HepG2 (cell line): ENCODE data around the gene PDE4D. TPM values are rescaled to one million over a fixed set of nuclear protein-coding genes. Genes with fewer than 3 reads are reported as not detected.

Experiments
- ATAC-seq: fragments of 200-7000 bp; cut with Tn5 transposase; 3 replicates; pipeline ENCODE4 v1.9.1; 2020; ENCODE audit warnings: mild to moderate bottlenecking, moderate library complexity
- BruUV-seq: library from RNA; stranded (reverse); fragments of 400-500 nt; replicated peaks from 2 replicates; lab custom pipeline; 2021; lab: Mats Ljungman, UMichigan
- CTCF ChIA-PET: fragments of 300-600 bp; formaldehyde crosslinking; extraction: SDS; loops from one replicate; lab custom pipeline; 2021; ENCODE audit warnings: low total read pairs, inconsistent platforms, low intra/inter-chr PET ratio; lab: Yijun Ruan, JAX
- POLR2A ChIA-PET: fragments of 350-600 bp; sonication (Branson Sonifier 250); formaldehyde crosslinking; loops from one replicate; lab custom pipeline; 2020; ENCODE audit warnings: antibody characterized with exemption, inconsistent platforms; lab: Yijun Ruan, JAX
- DNase-seq: peaks from one replicate; pipeline ENCODE4 v3.0.0-alpha.2; 2015; ENCODE audit warnings: low spot score
- FAIRE-seq: peaks from 3 replicates; lab custom pipeline; 2011; peaks lifted over from hg19 to GRCh38; lab: Jason Lieb, UNC
- H2AFZ ChIP-seq: one replicate; pipeline ENCODE4 v1.6.1; 2011; ENCODE audit warnings: low read length, inconsistent platforms
- H3K27ac ChIP-seq: fragments of 300-600 bp; 3 replicates; pipeline ENCODE4 v1.8.0; 2011; ENCODE audit warnings: mixed run types, mild to moderate bottlenecking, mixed read lengths, low read length, inconsistent platforms; ENCODE audit not compliant: insufficient read depth; ENCODE audit errors: extremely low read length
- H3K27me3 ChIP-seq, 2 experiments: fragments of 200-600 bp in 1 of 2; 2 replicates in 1 of 2; 3 replicates in 1 of 2; pipeline versions ENCODE4 v1.6.0 to v1.8.0; 2011; ENCODE audit warnings: low read length in 2 of 2, mild to moderate bottlenecking in 2 of 2, moderate library complexity in 2 of 2, inconsistent platforms in 1 of 2; ENCODE audit not compliant: insufficient read depth in 2 of 2, control insufficient read depth in 1 of 2
- H3K36me3 ChIP-seq, 2 experiments: fragments of 200-600 bp in 1 of 2; replicated peaks in 1 of 2; 2 replicates in 1 of 2; 3 replicates in 1 of 2; pipeline versions ENCODE4 v1.5.1 to v1.8.0; 2011; ENCODE audit warnings: low read length in 2 of 2, inconsistent platforms in 1 of 2; ENCODE audit not compliant: insufficient read depth in 2 of 2, control insufficient read depth in 1 of 2
- H3K4me1 ChIP-seq: 2 replicates; pipeline ENCODE4 v1.5.1; 2012; ENCODE audit warnings: low read length, inconsistent platforms; ENCODE audit not compliant: insufficient read depth
- H3K4me2 ChIP-seq: 2 replicates; pipeline ENCODE4 v1.6.0; 2011; ENCODE audit warnings: low read depth, low read length, inconsistent platforms
- H3K4me3 ChIP-seq, 3 experiments: fragments of 200-600 bp in 1 of 3; sonication (generic), shearing (Covaris generic) in 1 of 3; replicated peaks in 1 of 3; 2 replicates each; pipeline ENCODE4 v1.5.1; 2011 to 2016; ENCODE audit warnings: low read length in 3 of 3, inconsistent platforms in 2 of 3, low read depth in 2 of 3, mild to moderate bottlenecking in 2 of 3, control low read depth in 1 of 3, mixed read lengths in 1 of 3; ENCODE audit not compliant: insufficient read depth in 1 of 3
- H3K79me2 ChIP-seq: one replicate; pipeline ENCODE4 v1.6.1; 2011; ENCODE audit warnings: low read length, inconsistent platforms; ENCODE audit not compliant: insufficient read depth
- H3K9ac ChIP-seq: 2 replicates; pipeline ENCODE4 v1.6.0; 2011; ENCODE audit warnings: mild to moderate bottlenecking, low read depth, low read length, inconsistent platforms; ENCODE audit not compliant: insufficient read depth
- H3K9me3 ChIP-seq: 2 replicates; pipeline ENCODE4 v1.5.1; 2012; ENCODE audit warnings: mild to moderate bottlenecking, low read length
- H4K20me1 ChIP-seq: 2 replicates; pipeline ENCODE4 v1.6.0; 2011; ENCODE audit warnings: inconsistent platforms, mild to moderate bottlenecking, low read length, moderate library complexity; ENCODE audit not compliant: insufficient read depth
- GFI1 ChIP-seq: sonication (generic); formaldehyde crosslinking; IDR thresholded peaks from 2 replicates; pipeline ENCODE4 v1.5.0; 2020; ENCODE audit warnings: missing genetic modification reagents, mild to moderate bottlenecking, borderline replicate concordance
- HMG20B ChIP-seq: conservative IDR thresholded peaks from 2 replicates; pipeline ENCODE4 v1.6.1; 2016; ENCODE audit warnings: missing genetic modification reagents, missing compliant biosample characterization
- NAIF1 ChIP-seq: sonication (generic); formaldehyde crosslinking; IDR thresholded peaks from 2 replicates; pipeline ENCODE4 v1.5.0; 2020; ENCODE audit warnings: mild to moderate bottlenecking, missing genetic modification reagents, borderline replicate concordance
- TEAD3 ChIP-seq: optimal IDR thresholded peaks from 2 replicates; pipeline ENCODE3; 2016; ENCODE audit warnings: borderline replicate concordance
- ZC3H4 ChIP-seq: sonication (generic); formaldehyde crosslinking; IDR thresholded peaks from 2 replicates; pipeline ENCODE4 v1.4.0; 2020; ENCODE audit warnings: missing genetic modification reagents, borderline replicate concordance
- ZNF225 ChIP-seq: sonication (generic); formaldehyde crosslinking; IDR thresholded peaks from 2 replicates; pipeline ENCODE4 v1.4.0; 2020; ENCODE audit warnings: mild to moderate bottlenecking, missing genetic modification reagents
- ZNF343 ChIP-seq: sonication (generic); formaldehyde crosslinking; IDR thresholded peaks from 2 replicates; pipeline ENCODE4 v1.4.0; 2020; ENCODE audit warnings: mild to moderate bottlenecking, missing genetic modification reagents
- ZNF530 ChIP-seq: sonication (generic); formaldehyde crosslinking; IDR thresholded peaks from 2 replicates; pipeline ENCODE4 v1.5.0; 2020; ENCODE audit warnings: low read depth, mild to moderate bottlenecking, missing genetic modification reagents
- whole genome bisulfite sequencing: methylation state at CpG from one replicate; pipeline ENCODE4 v1.1.6; 2017; ENCODE audit warnings: low lambda C conversion rate; 5-methylcytosine and 5-hydroxymethylcytosine counted together
- in situ Hi-C: cut with HindIII; loops from 2 replicates; pipeline ENCODE4 v1.10.0; 2017; ENCODE audit warnings: low pct_unique_long_range_greater_than_20kb; ENCODE audit not compliant: extremely low pct_ligation_motif_present
- intact Hi-C: fragments of 100-400 bp; cut with micrococcal nuclease; formaldehyde crosslinking; loops from one replicate; pipeline ENCODE4 v1.10.0; 2022; ENCODE audit not compliant: unreplicated experiment
- polyA plus RNA-seq, 8 experiments: library from polyadenylated mRNA; depleted of rRNA in 3 of 8; stranded (reverse) in 7 of 8; unstranded in 1 of 8; fragments of >200 nt; fragmentation: Illumina TruSeq in 4 of 8; extraction: Trizol in 4 of 8; gene quantifications; 2 replicates each; pipeline versions ENCODE4 v1.2.1 to v1.2.3, GENCODE V29; 2011 to 2016; ENCODE audit warnings: low read depth in 4 of 8, missing spikeins in 1 of 8, mixed read lengths in 1 of 8; ENCODE audit not compliant: insufficient read depth in 1 of 8
- total RNA-seq, 5 experiments: library from RNA; depleted of rRNA; stranded (reverse); fragments of >200 nt; fragmentation: Illumina TruSeq; extraction: Trizol; gene quantifications; 2 replicates each; pipeline ENCODE4 v1.2.3, GENCODE V29; 2016; ENCODE audit warnings: low read depth in 1 of 5
- TF ChIP-seq, protein P1 (sequence below): sonication (generic); formaldehyde crosslinking; IDR thresholded peaks from 2 replicates; pipeline ENCODE4 v1.4.0; 2020; ENCODE audit warnings: low read depth, missing genetic modification reagents

PDE4D gene
- total and polyA plus RNA-seq, 2 of the 13 experiments (the other 11 are each of a cell fraction or from before 2014, with no cell fraction given) = 7.0 to 12.2 TPM

DNA sequence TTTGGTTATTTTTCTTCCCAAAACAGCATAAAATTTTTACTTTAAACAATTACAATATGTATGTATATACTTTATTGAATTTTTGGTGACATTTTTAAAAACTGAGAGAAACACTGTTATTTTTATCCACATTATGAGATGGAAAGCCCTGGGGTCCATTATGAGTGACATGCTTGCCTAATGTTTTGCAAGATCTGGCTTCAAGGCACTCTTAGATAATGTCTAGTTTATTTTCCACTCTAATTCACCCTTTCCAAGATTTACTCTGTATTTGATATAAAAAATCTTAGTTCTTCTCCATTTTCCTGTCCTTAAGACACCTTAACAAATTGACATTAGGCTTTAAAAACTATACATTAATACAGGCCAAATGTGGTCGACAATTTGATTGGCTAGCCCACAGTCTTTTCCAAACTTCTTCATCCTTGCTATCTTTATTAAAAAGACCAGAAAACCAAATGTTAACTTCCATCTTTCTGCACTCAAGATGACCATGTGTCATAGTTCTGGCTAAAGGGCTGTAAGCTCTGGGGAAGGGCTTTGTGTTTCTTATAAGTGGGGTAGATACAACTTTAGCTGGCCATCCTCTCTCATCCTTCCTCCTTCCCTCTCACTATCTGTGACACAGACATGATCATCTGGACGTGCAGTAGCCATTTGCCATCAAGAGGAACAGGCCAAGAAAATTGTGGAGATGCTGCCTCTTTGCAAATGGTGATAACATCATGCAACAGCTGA is 561.1 kb downstream of the PDE4D start:
- Histone ChIP-seq H3K4me1 (no peaks in the 10 kb centered on the region), H3K9ac (no peak overlapping the region), H3K27me3 (no peaks in the 10 kb centered on the region), H4K20me1 (no peaks in the 10 kb centered on the region), H3K36me3 (no peaks in the 10 kb centered on the region), H3K27ac (no peak overlapping the region), H3K4me2 (no peak overlapping the region), H3K4me3 (no peak overlapping the region), H3K79me2 (no peaks in the 10 kb centered on the region), H3K9me3 (no peaks in the 10 kb centered on the region), H2AFZ (no peak overlapping the region)
- DNase-seq = no peak
- ChIA-PET CTCF (no interaction called here), POLR2A (no interaction called here)
- ATAC-seq = no peak
- BruUV-seq = no TSS peak
- no peak for FAIRE-seq
- intact Hi-C loops (no loop called here), in situ Hi-C loops (no loop called here)
- TF ChIP-seq ZNF225 (CRISPR knock-in tag) (no peak), GFI1 (no peak), ZNF530 (CRISPR knock-in tag) (no peak), NAIF1 (CRISPR knock-in tag) (no peak), HMG20B (CRISPR knock-in tag) (no peak), TEAD3 (CRISPR knock-in tag) (no peak), ZNF343 (CRISPR knock-in tag) (no peak), ZC3H4 (CRISPR knock-in tag) (no peak)
- TF ChIP-seq, protein P1, sequence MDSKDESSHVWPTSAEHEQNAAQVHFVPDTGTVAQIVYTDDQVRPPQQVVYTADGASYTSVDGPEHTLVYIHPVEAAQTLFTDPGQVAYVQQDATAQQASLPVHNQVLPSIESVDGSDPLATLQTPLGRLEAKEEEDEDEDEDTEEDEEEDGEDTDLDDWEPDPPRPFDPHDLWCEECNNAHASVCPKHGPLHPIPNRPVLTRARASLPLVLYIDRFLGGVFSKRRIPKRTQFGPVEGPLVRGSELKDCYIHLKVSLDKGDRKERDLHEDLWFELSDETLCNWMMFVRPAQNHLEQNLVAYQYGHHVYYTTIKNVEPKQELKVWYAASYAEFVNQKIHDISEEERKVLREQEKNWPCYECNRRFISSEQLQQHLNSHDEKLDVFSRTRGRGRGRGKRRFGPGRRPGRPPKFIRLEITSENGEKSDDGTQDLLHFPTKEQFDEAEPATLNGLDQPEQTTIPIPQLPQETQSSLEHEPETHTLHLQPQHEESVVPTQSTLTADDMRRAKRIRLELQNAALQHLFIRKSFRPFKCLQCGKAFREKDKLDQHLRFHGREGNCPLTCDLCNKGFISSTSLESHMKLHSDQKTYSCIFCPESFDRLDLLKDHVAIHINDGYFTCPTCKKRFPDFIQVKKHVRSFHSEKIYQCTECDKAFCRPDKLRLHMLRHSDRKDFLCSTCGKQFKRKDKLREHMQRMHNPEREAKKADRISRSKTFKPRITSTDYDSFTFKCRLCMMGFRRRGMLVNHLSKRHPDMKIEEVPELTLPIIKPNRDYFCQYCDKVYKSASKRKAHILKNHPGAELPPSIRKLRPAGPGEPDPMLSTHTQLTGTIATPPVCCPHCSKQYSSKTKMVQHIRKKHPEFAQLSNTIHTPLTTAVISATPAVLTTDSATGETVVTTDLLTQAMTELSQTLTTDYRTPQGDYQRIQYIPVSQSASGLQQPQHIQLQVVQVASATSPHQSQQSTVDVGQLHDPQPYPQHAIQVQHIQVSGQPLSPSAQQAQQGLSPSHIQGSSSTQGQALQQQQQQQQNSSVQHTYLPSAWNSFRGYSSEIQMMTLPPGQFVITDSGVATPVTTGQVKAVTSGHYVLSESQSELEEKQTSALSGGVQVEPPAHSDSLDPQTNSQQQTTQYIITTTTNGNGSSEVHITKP = no peak
- WGBS = 18% methylated on average over 2 of the region's 2 CpGs
